ENCODE results near the gene HELB.
A peak's percentile ranks its signal among the peaks of the same experiment; 100 is the strongest.
"Not testable (repeated sequence)": the region's sequence is repeated elsewhere in the genome, so short reads cannot be mapped to it uniquely, and the experiment has no call there.

The HELB gene

DNA sequence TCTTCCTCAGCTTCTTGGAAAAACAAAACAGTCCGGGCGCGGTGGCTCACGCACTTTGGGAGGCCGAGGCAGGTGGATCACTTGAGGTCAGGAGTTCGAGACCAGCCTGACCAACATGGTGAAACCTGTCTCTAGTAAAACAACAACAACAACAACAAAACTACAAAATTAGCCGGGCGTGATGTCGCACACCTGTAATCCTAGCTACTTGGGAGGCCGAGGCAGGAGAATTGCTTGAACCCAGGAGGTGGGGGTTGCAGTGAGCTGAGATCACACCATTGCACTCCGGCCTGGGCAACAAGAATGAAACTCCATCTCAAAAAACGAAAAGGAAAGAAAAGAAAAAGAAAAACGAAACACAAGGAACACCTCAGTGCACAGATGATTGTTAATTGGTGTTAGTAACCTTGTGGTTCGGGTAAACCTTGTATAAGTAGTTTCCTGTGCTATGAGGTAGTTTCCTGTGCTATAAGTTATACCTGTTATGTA lies 1.1 kb downstream of the HELB start:
- DNase-seq (ENCODE audit: low read depth): not testable (repeated sequence)

DNA sequence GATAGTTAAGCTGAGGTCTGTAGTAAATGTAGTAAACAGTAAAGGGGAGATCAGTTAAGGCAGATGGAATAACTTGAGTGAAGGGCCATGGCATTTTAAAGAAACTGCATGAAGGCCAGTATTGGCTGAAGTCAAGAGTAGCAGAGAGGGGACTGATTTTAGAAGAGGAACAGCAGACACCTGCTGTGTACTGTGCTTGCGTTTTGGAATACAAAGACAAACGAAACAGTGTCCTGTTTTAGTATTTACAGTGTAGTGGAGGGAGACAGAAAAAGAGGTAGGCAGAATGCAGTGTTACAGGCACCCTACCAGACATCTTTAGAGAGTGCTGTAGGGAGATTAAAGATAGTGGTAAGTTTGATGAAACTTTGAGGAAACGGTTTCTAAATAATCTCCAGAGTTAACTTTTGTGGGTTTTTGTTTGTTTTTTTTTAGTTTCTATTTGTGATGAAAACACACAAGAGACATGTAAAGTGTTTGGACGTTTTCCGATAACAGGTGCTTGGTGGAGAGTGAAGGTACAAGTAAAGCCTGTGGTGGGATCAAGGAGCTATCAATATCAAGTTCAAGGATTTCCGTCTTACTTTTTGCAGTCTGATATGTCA lies 2.1 kb downstream of the HELB start:
- DNase-seq (ENCODE audit: low read depth): no peak

DNA sequence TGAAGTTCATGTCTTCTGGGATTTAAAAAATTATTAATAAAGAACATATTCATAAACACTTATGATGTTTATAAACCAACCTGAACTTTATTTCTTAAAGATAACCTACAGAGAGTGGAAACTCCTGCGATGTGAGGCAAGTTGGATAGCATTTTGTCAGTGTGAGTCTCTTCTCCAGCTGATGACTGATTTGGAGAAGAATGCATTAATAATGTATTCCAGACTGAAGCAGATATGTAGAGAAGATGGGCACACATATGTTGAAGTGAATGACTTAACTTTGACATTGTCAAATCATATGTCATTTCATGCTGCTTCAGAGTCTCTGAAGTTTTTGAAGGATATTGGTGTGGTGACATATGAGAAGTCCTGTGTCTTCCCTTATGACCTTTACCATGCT lies 7.3 kb downstream of the HELB start:
- DNase-seq (ENCODE audit: low read depth): peak; percentile 11

DNA sequence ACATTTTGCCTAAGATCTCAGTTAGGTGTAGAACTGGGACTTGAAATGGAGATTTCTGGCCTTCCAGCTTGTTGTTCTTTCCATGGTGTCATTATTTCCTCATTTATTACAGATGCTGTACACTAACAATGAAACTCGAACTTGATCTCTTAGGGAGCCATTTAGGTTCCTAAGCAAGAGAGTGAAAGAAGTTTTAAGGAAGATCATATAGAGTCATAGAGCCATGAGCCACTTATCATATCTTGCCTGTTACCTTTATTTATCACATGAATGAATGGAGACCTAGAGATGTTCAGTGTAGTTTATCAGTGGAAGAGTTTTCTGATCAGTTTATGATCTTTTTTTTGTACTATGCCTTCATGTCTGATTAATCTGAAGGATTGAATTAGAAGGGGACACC lies 9.9 kb downstream of the HELB start:
- DNase-seq (ENCODE audit: low read depth): no peak

DNA sequence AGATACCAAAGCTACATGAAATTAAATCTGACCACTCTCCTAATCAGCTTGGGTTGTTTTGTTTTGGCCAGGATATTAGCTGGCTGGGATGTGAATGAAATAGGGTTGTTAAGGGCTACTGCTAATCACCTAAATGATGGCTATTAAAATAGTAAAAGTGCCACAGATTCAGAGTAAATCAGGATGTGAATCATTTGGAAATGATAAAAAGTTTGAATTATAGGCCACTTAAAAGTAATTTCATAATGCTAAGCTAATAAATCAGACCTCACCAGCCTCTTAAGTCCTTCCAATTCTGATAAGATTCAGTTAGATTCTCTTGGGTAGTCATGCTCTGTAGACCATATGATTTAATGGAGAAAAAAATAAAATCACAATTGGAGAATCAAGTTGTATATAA lies 12.0 kb downstream of the HELB start:
- DNase-seq (ENCODE audit: low read depth): no peak

DNA sequence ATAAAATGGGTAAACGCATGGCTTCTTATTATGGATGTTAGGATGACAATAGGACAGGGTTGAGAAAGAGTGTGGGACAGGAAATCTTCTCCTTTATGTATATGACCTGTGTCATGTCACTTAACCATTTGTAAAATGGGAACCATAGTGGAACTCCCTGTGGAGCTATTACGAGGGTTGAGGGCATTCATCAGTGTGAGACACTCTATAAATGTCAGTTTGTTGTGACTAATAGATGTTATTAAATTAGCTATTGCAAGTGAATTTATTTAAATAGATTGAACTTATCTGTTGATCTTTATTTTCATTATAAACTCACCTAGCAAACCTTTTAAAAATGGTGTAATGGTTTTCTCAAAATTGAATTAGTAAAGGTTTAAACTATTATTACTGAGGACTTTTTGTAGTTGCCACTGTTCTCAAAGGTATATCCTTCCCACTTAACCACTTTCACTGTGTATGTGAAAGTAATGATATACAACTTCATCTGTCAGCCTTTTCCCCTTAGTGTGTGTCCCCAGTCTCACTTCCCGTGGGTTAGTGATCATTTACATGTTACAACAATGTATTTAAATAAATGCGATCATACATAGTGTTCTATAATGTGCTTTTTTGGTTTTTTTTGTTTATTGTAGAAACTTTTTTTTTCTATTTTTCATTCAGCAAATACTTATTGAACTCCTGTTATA lies 17.1 kb downstream of the HELB start:
- DNase-seq (ENCODE audit: low read depth): no peak

DNA sequence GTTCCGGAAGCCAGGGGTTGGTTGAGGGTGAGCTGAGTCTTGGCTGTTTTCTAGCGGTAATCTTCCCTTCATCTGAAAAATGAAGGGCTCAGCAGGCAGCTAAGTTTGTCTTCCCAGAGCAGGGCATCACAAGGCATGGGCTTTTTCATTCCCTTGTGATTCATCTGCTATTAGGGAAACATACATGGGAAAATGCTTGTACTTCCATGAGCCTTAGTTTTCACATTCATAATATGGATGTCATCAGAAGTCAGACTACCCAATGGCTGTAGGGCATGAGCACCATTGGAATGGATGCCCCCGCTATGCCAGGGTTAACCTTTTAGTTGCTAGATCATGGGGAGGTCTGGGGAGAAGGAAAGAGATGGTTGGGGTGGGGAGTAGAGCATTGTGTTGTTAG lies 18.7 kb downstream of the HELB start:
- peak; percentile 7 for DNase-seq (ENCODE audit: low read depth)

DNA sequence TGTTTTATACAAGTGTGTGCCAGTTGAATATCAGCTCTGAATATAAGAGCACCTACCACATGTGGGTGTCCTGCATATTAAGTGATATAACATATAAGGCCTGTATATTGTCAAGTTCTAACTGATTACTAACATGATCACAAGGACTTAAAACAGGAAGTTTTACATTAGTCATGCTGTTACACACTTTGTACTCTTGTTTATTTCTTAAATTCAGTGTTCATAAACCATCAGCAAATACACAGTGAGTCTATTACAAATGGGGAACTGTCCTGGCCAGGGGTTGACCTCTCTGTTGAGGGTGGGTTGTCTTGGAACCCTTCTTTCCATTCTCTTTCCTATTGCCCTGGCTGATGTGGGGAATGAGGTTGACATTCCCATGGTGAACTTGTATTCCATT lies 19.1 kb downstream of the HELB start:
- no peak for DNase-seq (ENCODE audit: low read depth)

DNA sequence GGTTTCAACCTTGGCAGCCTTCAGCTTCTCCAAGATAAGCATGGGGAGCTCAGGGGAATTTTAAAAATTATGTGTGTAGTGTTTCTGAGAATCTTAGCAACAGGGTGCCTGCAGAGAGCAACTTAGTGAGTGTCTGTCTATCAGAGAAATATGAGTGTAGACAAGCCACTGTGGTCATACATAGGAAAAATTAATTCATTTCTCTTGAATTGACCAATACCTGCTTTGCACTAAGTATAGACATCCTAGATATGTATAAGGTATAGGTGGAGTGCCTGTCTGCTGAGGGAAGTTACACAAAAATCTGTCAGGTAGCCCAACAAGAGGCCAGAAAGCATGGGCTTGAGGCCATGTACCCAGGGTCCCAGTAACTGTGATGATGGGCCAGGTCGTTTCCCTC lies 20.7 kb downstream of the HELB start:
- no peak for DNase-seq (ENCODE audit: low read depth)

DNA sequence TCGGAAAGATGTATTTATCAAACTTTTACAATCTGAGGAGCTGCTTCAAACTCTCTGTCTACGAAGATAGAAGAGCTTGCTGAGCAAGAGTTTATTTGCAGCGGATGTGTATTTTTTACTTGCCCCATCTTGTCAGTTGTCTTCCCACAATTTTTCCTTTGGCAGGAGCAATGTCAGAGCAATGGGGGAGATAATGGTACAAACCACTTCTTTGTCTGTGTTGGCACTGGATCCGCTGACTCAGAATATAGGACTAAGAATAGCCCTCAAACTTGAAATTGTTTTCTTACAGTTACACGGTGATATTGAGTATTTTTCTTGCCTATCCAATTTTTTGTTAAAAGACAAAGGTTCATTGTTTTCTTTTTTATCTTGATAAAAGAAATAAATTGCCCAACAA lies 27.6 kb downstream of the HELB start:
- peak; percentile 2 for DNase-seq (ENCODE audit: low read depth)

DNA sequence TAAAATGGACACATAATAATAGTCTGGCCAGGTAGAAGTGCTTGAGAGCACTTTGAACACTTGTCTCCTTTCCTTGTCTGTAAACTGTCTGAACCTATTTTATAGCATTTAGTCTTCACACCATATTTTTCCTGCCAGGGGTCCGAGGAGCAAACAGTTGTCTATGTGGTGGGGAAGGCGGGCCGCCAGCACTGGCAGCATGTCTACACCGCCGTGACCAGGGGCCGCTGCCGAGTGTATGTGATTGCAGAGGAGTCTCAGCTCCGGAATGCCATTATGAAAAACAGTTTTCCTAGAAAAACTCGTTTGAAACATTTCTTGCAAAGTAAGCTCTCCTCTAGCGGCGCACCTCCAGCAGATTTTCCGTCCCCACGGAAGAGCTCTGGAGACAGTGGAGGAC lies 28.7 kb downstream of the HELB start:
- DNase-seq (ENCODE audit: low read depth): no peak

DNA sequence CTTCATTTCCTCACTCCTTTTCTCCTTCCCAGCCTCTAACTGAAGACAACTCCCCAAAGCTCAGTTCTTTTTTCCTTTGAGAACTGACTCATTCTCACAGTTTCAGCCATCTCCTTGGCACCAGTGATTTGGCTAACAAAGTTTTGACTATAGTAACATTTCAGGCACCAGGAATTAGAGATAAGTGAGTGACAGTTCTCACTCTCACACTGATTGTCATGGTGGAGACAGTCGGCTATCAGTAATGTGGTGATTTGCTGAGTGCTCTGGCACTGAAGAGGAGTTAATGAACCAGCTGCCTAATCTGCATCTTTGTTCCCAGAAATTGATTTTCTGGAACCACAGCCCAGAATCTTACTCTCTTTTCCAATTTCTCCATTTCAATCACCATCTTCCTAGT lies 29.5 kb downstream of the HELB start:
- no peak for DNase-seq (ENCODE audit: low read depth)

DNA sequence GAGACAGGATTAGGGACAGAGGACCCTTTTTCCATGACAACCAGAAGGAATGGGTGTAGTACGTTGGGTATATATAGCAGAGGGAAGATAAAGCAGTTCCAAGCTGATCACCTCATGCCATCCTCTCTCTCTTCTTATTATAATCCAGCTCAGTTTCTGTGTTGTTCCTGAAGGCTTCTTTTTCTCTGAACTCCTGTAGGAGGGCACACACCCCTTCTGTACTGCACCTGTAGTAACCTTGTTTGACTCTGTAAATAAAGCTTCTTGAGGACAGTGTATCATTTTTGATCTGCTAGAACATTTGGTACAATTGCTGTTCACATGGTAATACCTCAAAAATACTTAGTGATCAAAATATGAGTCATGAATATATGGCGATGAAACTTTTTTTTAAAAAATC lies 33.5 kb downstream of the HELB start:
- no peak for DNase-seq (ENCODE audit: low read depth)

DNA sequence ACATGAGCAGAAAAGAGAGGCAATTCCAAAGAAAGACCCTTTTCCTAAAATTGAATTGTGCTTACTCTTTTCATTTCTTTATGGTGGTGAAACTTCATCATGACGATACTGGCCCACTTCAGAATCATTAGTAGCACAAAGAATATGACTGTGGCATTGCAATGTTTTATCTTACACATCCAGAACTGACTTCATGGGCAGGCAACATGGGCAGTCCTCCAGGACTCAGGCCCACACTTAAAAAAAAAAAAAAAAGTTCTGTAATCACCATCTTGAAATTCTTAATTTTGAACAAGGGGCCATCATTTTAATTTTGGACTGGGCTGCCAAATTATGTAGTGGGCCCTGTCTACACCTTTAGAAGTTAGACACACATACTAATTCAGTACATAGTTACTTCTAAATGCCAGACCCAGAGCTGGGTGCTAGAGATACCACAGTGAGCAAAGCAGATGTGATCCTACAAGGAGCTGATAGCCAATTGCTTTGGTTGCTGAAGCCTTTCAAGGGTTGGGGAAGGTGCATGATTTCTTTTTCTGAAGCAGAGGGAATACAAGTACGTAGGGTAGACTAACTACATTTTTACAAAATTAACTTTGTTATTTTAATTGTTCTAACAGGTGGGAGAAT lies 35.2 kb downstream of the HELB start:
- DNase-seq (ENCODE audit: low read depth): no peak

DNA sequence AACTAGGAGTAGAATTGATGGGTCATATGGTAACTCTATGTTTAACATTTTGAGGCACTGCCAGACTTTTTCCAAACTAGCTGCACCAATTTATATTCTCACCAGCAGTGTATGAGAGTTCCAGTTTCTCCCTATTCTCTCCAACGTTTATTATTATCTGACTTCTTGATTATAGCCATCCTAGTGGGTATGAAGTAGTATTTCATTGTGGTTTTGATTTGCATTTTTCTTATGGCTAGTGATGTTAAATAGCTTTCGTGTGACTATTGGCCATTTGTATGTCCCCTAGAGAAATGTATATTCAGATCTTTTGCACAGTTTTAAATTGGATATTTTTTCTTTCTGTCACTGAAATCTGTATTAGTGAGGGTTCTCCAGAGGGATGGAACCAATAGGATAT lies 37.8 kb downstream of the HELB start:
- no peak for DNase-seq (ENCODE audit: low read depth)

DNA sequence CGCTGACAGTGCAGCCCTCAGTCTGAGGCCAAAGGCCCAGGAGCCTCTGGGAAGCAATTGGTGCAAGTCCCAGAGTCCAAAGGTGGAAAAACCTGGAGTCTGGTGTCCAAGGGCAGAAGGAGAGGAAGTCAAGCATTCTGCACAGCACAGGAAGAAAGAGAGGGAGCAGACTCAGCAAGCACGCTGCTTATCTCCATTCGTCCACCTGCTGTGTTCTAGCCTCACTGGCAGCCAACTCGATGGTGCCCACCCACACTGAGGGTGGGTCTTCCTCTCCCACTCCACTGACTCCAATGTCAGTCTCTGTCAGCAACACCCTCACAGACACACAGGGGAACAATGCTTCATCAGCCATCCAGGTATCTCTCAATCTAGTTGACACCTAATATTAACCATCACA lies 38.8 kb downstream of the HELB start:
- no peak for DNase-seq (ENCODE audit: low read depth)

DNA sequence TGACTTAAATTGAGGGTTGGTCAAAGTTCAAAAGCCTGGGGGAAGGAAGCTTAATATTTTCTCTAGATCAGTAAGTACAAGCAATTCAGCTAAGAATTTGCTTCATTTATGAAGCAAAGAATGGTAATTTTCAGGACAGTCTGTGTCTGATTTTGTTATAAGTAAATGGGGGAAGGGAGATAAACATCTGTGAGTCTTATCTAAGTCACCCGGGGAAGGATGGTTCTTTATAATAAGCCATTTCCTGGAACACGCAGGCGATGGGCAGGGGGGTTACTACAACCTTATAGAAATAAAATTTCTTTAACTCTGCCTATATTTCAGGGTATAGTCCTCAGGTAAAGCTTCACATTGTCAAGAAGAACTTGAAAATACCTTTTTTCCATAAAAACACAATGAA lies 42.9 kb downstream of the HELB start:
- no peak for DNase-seq (ENCODE audit: low read depth)

DNA sequence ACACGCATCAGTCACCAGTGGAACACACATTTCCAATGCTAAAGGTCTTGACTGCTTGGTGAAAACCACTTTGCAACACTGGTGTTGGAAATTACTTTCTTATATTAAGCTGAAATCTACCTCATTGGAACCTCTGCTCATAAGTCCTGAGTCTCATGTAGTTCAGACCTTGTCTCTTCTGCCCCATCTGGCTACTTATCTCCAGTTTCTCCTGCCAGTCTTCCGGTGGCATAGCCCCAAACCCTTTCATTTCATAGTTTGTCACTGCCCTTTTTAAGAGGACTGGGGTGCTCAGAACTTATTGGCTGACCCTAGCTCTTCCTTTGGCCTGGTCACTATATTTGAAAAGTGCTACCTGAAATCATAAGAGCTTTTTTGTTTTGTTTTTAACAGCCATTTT lies 43.7 kb downstream of the HELB start:
- DNase-seq (ENCODE audit: low read depth): no peak

DNA sequence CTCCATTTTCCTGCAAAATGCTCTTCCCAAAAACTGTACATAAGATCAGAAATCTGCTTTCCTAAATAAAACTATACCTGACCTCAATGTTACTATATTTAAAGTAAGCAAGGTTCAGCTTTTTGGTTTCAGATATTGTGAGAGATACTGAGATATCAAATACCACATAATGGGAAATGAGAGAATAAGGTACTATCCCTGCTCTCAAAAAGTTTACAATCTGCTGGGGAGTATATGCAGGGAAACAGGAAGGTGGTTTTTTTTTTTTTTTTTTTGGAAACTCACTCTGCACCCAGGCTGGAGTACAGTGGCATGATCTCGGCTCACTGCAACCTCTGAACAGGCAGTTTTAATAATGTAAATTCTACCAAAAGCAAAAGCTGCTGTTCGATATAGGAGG lies 49.0 kb downstream of the HELB start:
- DNase-seq (ENCODE audit: low read depth): no peak

DNA sequence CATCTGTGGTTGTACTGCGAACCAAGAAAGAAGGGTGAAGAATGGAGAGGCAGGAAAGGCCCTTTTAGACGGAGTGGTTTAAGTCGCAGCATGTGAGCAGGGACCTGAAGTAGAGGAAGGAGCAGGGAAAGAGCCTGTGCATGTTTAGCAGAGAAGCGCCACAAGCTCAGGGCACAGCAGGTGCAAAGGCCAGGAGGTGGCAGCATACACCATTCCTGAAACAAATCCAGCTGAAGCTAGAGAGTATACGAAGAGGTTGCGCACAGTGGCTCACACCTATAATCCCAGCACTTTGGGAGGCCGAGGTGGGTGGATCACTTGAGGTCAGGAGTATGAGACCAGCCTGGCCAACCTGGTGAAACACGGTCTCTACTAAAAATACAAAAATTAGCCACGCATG lies 49.9 kb downstream of the HELB start:
- DNase-seq (ENCODE audit: low read depth): peak; percentile 25

DNA sequence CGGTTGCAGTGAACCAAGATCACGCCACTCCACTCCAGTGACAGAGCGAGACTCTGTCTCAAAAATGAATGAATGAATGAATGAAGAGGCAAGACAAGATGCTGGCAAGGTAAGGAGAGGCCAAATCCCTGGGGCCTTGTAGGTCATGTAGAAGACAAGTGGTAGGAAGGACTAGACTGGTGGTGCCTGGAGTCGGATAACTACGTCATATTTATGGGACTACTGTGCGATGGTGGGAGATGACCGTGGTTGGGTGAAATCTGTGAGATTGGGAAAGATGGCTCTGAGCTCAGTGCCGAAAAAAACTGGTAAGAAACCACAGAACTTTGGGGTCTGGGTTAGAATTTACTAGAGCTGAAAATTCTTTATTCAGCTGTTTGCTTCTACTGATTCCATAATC lies 50.6 kb downstream of the HELB start:
- DNase-seq (ENCODE audit: low read depth): no peak

DNA sequence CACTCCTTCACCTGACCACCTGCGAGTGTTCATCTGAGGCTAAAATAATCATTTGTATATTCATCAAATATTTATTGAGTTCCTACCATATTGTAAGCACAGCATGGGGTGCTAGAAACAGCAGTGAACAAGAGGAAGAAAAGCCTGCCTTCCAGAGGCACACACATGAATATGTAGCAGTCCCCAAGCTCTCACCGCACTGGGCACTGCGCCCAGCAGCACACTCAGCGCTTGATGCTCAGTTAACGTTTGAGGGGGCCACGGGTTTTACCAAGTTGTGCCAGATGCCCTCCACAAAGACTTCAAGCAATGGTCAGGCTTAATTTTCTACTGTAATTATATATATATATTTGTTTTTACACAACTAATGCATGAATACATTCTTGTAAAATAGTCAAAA lies 52.0 kb downstream of the HELB start:
- DNase-seq (ENCODE audit: low read depth): no peak

DNA sequence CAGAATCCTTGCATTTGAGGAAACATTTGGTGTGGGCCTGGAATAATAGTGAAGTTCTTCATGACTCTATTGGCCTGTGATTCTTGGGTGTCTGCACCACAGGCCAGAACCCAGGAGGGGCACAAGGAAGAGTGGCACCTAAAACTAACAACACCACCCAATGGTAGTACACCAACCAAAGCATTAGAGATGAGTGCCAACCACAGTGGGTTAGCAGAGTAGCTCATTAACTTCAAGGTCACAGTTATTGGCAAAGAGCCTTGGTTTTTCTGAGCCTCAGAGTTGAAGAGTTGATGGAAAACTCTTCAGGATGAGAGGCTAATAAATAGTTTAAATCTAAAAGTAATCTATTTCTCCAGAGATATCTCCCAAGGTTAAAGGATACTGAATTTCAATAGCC lies 57.0 kb downstream of the HELB start:
- DNase-seq (ENCODE audit: low read depth): no peak

DNA sequence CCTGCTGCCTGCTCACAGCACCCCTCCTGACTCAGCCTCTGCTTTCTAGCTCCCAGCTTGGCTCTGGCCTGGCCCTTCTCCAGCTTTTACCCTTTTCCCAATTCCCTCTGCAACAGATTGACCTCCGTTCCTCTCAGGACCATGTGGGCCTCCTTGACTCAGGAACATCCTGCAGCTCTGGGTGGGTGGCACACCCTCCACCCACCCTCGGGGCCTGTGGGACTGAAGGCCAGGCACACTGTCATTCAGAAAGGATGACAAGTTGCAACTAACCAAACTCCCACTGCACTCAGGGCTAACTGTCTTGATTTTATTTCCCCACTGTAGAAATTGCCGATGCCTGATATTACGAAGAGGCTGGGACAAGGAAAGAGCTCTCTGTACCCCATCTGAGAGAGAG lies 59.4 kb downstream of the HELB start:
- DNase-seq (ENCODE audit: low read depth): no peak

All from EH (cell line).